H1 (cell line): ENCODE results near the gene RASSF10. TPM values are rescaled to one million over a fixed set of nuclear protein-coding genes. Genes with fewer than 3 reads are reported as not detected.

ENCODE experiments used
- CTCF ChIA-PET: fragments of 300-600 bp; sonication (Branson Sonifier 250); formaldehyde crosslinking; loops from one replicate; lab custom pipeline; 2021; ENCODE audit not compliant: partially characterized antibody; lab: Charles Lee
- POLR2A ChIA-PET: fragments of 300-600 bp; sonication (Branson Sonifier 250); formaldehyde crosslinking; loops from one replicate; lab custom pipeline; 2021; ENCODE audit warnings: inconsistent platforms; ENCODE audit not compliant: partially characterized antibody; lab: Charles Lee
- DNase-seq, 2 experiments: peaks; one replicate each; pipeline versions ENCODE4 v3.0.0 to v3.0.0-alpha.2; 2010 to 2022; ENCODE audit warnings: low spot score in 2 of 2, low read depth in 1 of 2, mixed read lengths in 1 of 2
- FAIRE-seq: peaks from 2 replicates; lab custom pipeline; 2011; peaks lifted over from hg19 to GRCh38; lab: Jason Lieb, UNC
- H2AFZ ChIP-seq: 2 replicates; pipeline ENCODE4 v1.8.1; 2012; ENCODE audit warnings: low read length, inconsistent platforms
- H2AK5ac ChIP-seq: 2 replicates; pipeline ENCODE4 v1.6.1; 2013; ENCODE audit warnings: low read depth, low read length
- H2BK120ac ChIP-seq: replicated peaks from 2 replicates; pipeline ENCODE3; 2013; ENCODE audit warnings: low read depth, low read length, inconsistent platforms
- H2BK12ac ChIP-seq: 2 replicates; pipeline ENCODE4 v1.6.1; 2013; ENCODE audit warnings: low read depth, low read length
- H2BK15ac ChIP-seq: 2 replicates; pipeline ENCODE4 v1.6.1; 2013; ENCODE audit warnings: low read length
- H2BK20ac ChIP-seq: 2 replicates; pipeline ENCODE4 v1.6.1; 2013; ENCODE audit warnings: low read length
- H2BK5ac ChIP-seq: 2 replicates; pipeline ENCODE4 v1.6.1; 2013; ENCODE audit warnings: low read depth, low read length
- H3K14ac ChIP-seq: 2 replicates; pipeline ENCODE4 v1.6.1; 2013; ENCODE audit warnings: inconsistent platforms; ENCODE audit not compliant: insufficient read length
- H3K18ac ChIP-seq: 2 replicates; pipeline ENCODE4 v1.6.1; 2013; ENCODE audit warnings: low read length; ENCODE audit errors: extremely low read depth
- H3K23ac ChIP-seq: 2 replicates; pipeline ENCODE4 v1.6.1; 2013; ENCODE audit warnings: inconsistent platforms; ENCODE audit not compliant: insufficient read length
- H3K23me2 ChIP-seq: 2 replicates; pipeline ENCODE4 v1.6.1; 2013; ENCODE audit warnings: low read depth, low read length
- H3K27ac ChIP-seq: 2 replicates; pipeline ENCODE4 v1.6.1; 2011; ENCODE audit warnings: low read depth, low read length, inconsistent platforms
- H3K27me3 ChIP-seq, 4 experiments: replicated peaks in 1 of 4; 1 replicate in 1 of 4; 2 replicates in 3 of 4; pipeline versions ENCODE4 v1.6.1 to v1.8.1; 2011 to 2013; ENCODE audit warnings: low read length in 3 of 4, mild to moderate bottlenecking in 3 of 4, inconsistent platforms in 2 of 4, mixed read lengths in 2 of 4, moderate library complexity in 1 of 4; ENCODE audit not compliant: control insufficient read depth in 3 of 4, insufficient read depth in 3 of 4; ENCODE audit errors: extremely low read depth in 1 of 4
- H3K36me3 ChIP-seq, 4 experiments: 2 replicates each; pipeline versions ENCODE4 v1.6.1 to v1.8.1; 2011 to 2013; ENCODE audit warnings: mild to moderate bottlenecking in 4 of 4, low read length in 3 of 4, moderate library complexity in 2 of 4, control low read depth in 1 of 4, inconsistent platforms in 1 of 4; ENCODE audit not compliant: insufficient read depth in 4 of 4, control insufficient read depth in 2 of 4
- H3K4ac ChIP-seq: replicated peaks from 2 replicates; pipeline ENCODE3; 2013; ENCODE audit warnings: low read length, low read depth, mixed read lengths, inconsistent platforms; ENCODE audit not compliant: insufficient read length
- H3K4me1 ChIP-seq, 4 experiments: replicated peaks in 1 of 4; 1 replicate in 1 of 4; 2 replicates in 3 of 4; pipeline versions ENCODE4 v1.6.1 to v1.8.1; 2011 to 2013; ENCODE audit warnings: low read length in 3 of 4, inconsistent platforms in 2 of 4, mixed read lengths in 1 of 4; ENCODE audit not compliant: insufficient read depth in 4 of 4, control insufficient read depth in 3 of 4
- H3K4me2 ChIP-seq, 2 experiments: 2 replicates each; pipeline versions ENCODE4 v1.6.1 to v1.8.1; 2011 to 2013; ENCODE audit warnings: low read depth in 2 of 2, low read length in 2 of 2, control low read depth in 1 of 2, inconsistent platforms in 1 of 2, mild to moderate bottlenecking in 1 of 2; ENCODE audit not compliant: insufficient read depth in 1 of 2
- H3K4me3 ChIP-seq, 4 experiments: fragments of 200-600, 300-600 bp in 1 of 4; sonication (generic), shearing (Covaris generic), sonication (Bioruptor Twin) in 1 of 4; 2 replicates each; pipeline versions ENCODE4 v1.5.1 to v1.8.1; 2011 to 2016; ENCODE audit warnings: low read length in 4 of 4, low read depth in 3 of 4, control low read depth in 2 of 4, inconsistent platforms in 2 of 4, mild to moderate bottlenecking in 2 of 4, mixed read lengths in 1 of 4, moderate library complexity in 1 of 4; ENCODE audit not compliant: insufficient read depth in 2 of 4; ENCODE audit errors: extremely low read depth in 1 of 4
- H3K56ac ChIP-seq: replicated peaks from 2 replicates; pipeline ENCODE3; 2013; ENCODE audit warnings: low read depth, mild to moderate bottlenecking, mixed read lengths, low read length, inconsistent platforms; ENCODE audit not compliant: insufficient read length
- H3K79me1 ChIP-seq: 2 replicates; pipeline ENCODE4 v1.6.1; 2013; ENCODE audit warnings: low read depth, low read length, control low read depth
- H3K79me2 ChIP-seq, 2 experiments: 2 replicates each; pipeline versions ENCODE4 v1.6.1 to v1.8.1; 2012 to 2013; ENCODE audit warnings: low read length in 2 of 2, mild to moderate bottlenecking in 2 of 2, inconsistent platforms in 1 of 2; ENCODE audit not compliant: insufficient read depth in 2 of 2, control insufficient read depth in 1 of 2
- H3K9ac ChIP-seq, 4 experiments: replicated peaks in 1 of 4; 1 replicate in 1 of 4; 2 replicates in 3 of 4; pipeline versions ENCODE4 v1.6.1 to v1.8.1; 2011 to 2013; ENCODE audit warnings: low read depth in 3 of 4, low read length in 3 of 4, control low read depth in 2 of 4, mild to moderate bottlenecking in 2 of 4, moderate library complexity in 2 of 4, inconsistent platforms in 1 of 4; ENCODE audit errors: extremely low read depth in 1 of 4
- H3K9me3 ChIP-seq, 2 experiments: 2 replicates each; pipeline versions ENCODE4 v1.6.1 to v1.8.1; 2012 to 2013; ENCODE audit warnings: mild to moderate bottlenecking in 2 of 2, moderate library complexity in 2 of 2, control low read depth in 1 of 2, inconsistent platforms in 1 of 2, low read depth in 1 of 2, low read length in 1 of 2, mixed read lengths in 1 of 2; ENCODE audit not compliant: insufficient read depth in 2 of 2
- H4K20me1 ChIP-seq, 2 experiments: replicated peaks in 1 of 2; 2 replicates each; pipeline versions ENCODE3 to v1.8.1; 2011 to 2013; ENCODE audit warnings: inconsistent platforms in 2 of 2, low read length in 2 of 2, mild to moderate bottlenecking in 1 of 2; ENCODE audit not compliant: insufficient read depth in 2 of 2, control insufficient read depth in 1 of 2
- H4K5ac ChIP-seq: 2 replicates; pipeline ENCODE4 v1.6.1; 2013; ENCODE audit warnings: low read length, low read depth, mixed read lengths, inconsistent platforms; ENCODE audit not compliant: insufficient read length
- H4K8ac ChIP-seq: 2 replicates; pipeline ENCODE4 v1.8.0; 2013; ENCODE audit warnings: mild to moderate bottlenecking, moderate library complexity, low read length, inconsistent platforms; ENCODE audit not compliant: insufficient read depth; ENCODE audit errors: extremely low read depth
- H4K91ac ChIP-seq: replicated peaks from 2 replicates; pipeline ENCODE3; 2013; ENCODE audit warnings: low read length, mixed read lengths, inconsistent platforms; ENCODE audit not compliant: insufficient read length
- CEBPB ChIP-seq: IDR thresholded peaks from 2 replicates; pipeline ENCODE4 v1.6.1; 2012; ENCODE audit warnings: low read depth, low read length
- CTCF ChIP-seq, 3 experiments: IDR thresholded peaks; 1 replicate in 2 of 3; 2 replicates in 1 of 3; pipeline versions ENCODE4 v1.5.1 to v1.6.1; 2011; ENCODE audit warnings: low read length in 3 of 3, mild to moderate bottlenecking in 3 of 3, inconsistent platforms in 2 of 3, low read depth in 1 of 3, moderate library complexity in 1 of 3; ENCODE audit not compliant: insufficient read depth in 1 of 3; ENCODE audit errors: control extremely low read depth in 1 of 3
- RAD21 ChIP-seq, 2 experiments: IDR thresholded peaks in 1 of 2; conservative IDR thresholded peaks in 1 of 2; 2 replicates each; pipeline ENCODE4 v1.6.1; 2011; ENCODE audit warnings: low read depth in 2 of 2, low read length in 2 of 2, improper control_type of control experiment in 1 of 2, inconsistent platforms in 1 of 2, mild to moderate bottlenecking in 1 of 2, moderate library complexity in 1 of 2
- WGBS, 2 experiments: shearing (Covaris generic) in 1 of 2; methylation state at CpG; one replicate each; pipeline versions ENCODE4 v1.1.6 to v1.1.7; 2013 to 2015; ENCODE audit warnings: low lambda C conversion rate in 2 of 2, mixed read lengths in 2 of 2, inconsistent platforms in 1 of 2, low coverage in 1 of 2, missing lambda C conversion rate in 1 of 2; ENCODE audit not compliant: insufficient replicate concordance in 2 of 2, insufficient coverage in 1 of 2, insufficient read length in 1 of 2; ENCODE audit errors: extremely low coverage in 1 of 2, missing lambda C conversion rate in 1 of 2; 5-methylcytosine and 5-hydroxymethylcytosine counted together
- polyA plus RNA-seq, 7 experiments: library from polyadenylated mRNA; depleted of rRNA in 3 of 7; stranded (reverse) in 5 of 7; unstranded in 2 of 7; fragments of >200 nt in 5 of 7; fragments of 200-250 nt in 2 of 7; gene quantifications; 1 replicate in 5 of 7; 2 replicates in 1 of 7; 4 replicates in 1 of 7; pipeline versions ENCODE4 v1.2.1 to v1.2.3, GENCODE V29; 2011 to 2013; ENCODE audit warnings: missing spikeins in 2 of 7, mixed read lengths in 2 of 7
- total RNA-seq: library from RNA; stranded (reverse); fragmentation: NEBNext Ultra II Directional; extraction: Animal tissue kit (Norgen Biotek cat#: 25700); gene quantifications from 2 replicates; pipeline ENCODE4 v1.2.1, GENCODE V29; 2021

Gene RASSF10
- total and polyA plus RNA-seq, 2 of the 8 experiments (the other 6 are each of a cell fraction or from before 2014, with no cell fraction given): 0.51 to 1.8 TPM

- Histone ChIP-seq H3K79me2 (no peaks in the 10 kb centered on the region), H4K8ac (no peak overlapping the region), H3K23me2 (no peaks in the 10 kb centered on the region), H2AK5ac (no peak overlapping the region), H4K20me1 (no peaks in the 10 kb centered on the region), H3K4me2 (no peak overlapping the region; a peak in 1 of 4 replicates), H3K4me3 (no peak overlapping the region), H4K91ac (no peak overlapping the region), H2AFZ (peak overlapping the region; percentile 94; the same call in 1 of the 2 replicates), H3K27me3 (no peaks in the 10 kb centered on the region), H3K56ac (no peak overlapping the region), H3K9ac (no peak overlapping the region), H3K9me3 (no peaks in the 10 kb centered on the region), H2BK12ac (no peak overlapping the region; the same call in 1 of the 2 replicates), H3K14ac (no peak overlapping the region), H3K18ac (no peak overlapping the region), H2BK120ac (no peak overlapping the region), H3K23ac (no peak overlapping the region), H4K5ac (no peak overlapping the region), H3K4ac (no peak overlapping the region), H3K79me1 (no peaks in the 10 kb centered on the region), H2BK5ac (no peak overlapping the region), H2BK15ac (no peak overlapping the region), H3K4me1 (peaks cover 0 to 2% (median 0%) of the 10 kb centered on the region in 4 experiments; a peak in 1 of 7 replicates), H3K27ac (no peak overlapping the region), H3K36me3 (no peaks in the 10 kb centered on the region), H2BK20ac (no peak overlapping the region)
- DNase-seq (peak; percentile 49 to 92), FAIRE-seq (peak; percentile 77)
- ChIA-PET CTCF (interaction anchor here (0.5 to 12.5 kb wide), 71 partner anchors 8 to 680 kb away, joined by 3 to 158 read pairs (median 4); partner anchors contain the start of gene RASSF10), POLR2A (no interaction called here)
- WGBS, 2 experiments: 28% methylated on average over 13 of the region's 13 CpGs; no CpG with 5 or more reads in 1 of the 2 experiments
- TF ChIP-seq RAD21 (IDR thresholded peaks at IDR 0.05 in 1 of 2, conservative IDR thresholded peaks at IDR 0.05 in 1 of 2; ENCODE audit: low read depth in 2 of 2, low read length in 2 of 2): peak; percentile 96 to 98
- no peak for TF ChIP-seq CEBPB
- peak; percentile 66 to 90 (median 79) for TF ChIP-seq CTCF (IDR thresholded peaks at IDR 0.05; ENCODE audit: control extremely low read depth in 1 of 3, insufficient read depth in 1 of 3, low read depth in 1 of 3, low read length in 3 of 3)
These were observed 45.2 kb upstream of the RASSF10 start for GRCh38 chr11:12963792-12964536.
